ENCODE results near the gene CCL17. TPM values are rescaled to one million over a fixed set of nuclear protein-coding genes. Genes with fewer than 3 reads are reported as not detected.

Gene CCL17
- total and polyA plus RNA-seq, 9 of the 15 experiments (the other 6 are each of a cell fraction or from before 2014, with no cell fraction given): not detected

- TF ChIP-seq PRDM10 (IDR thresholded peaks at IDR 0.05; ENCODE audit: partially characterized antibody) (no peak), ZFP36 (IDR thresholded peaks at IDR 0.05; ENCODE audit: low read depth, low read length, partially characterized antibody) (no peak), KAT2B (IDR thresholded peaks at IDR 0.05; ENCODE audit: low read depth, low read length) (no peak), HMGN3 (IDR thresholded peaks at IDR 0.05; ENCODE audit: borderline replicate concordance, extremely low read depth, insufficient read length, low read depth, low read length) (no peak), MECOM (CRISPR knock-in tag; IDR thresholded peaks at IDR 0.05) (no peak), ZNF395 (CRISPR knock-in tag; IDR thresholded peaks at IDR 0.05) (no peak), GATAD2B (IDR thresholded peaks at IDR 0.05; ENCODE audit: borderline replicate concordance) (no peak)
Measured at GRCh38 chr16:57390636-57391295, 13.8 kb upstream of the CCL17 start (continued).
